Tibial nerve (tissue), 3 donors: ENCODE data around the gene HINT2.

Source experiments
- CTCF ChIP-seq, 5 experiments: fragments of 200-600 bp in 3 of 5; fragments of 450-650 bp in 2 of 5; sonication (generic) in 3 of 5; IDR thresholded peaks; one replicate each; pipeline ENCODE4 v1.5.1; 2016 to 2019; ENCODE audit warnings: antibody characterized with exemption in 5 of 5, mild to moderate bottlenecking in 3 of 5, moderate library complexity in 2 of 5
- POLR2A ChIP-seq, 2 donors: fragments of 450-650 bp; IDR thresholded peaks; one replicate each; pipeline ENCODE4 v1.6.1; 2017; ENCODE audit warnings: antibody characterized with exemption in 2 of 2, mild to moderate bottlenecking in 2 of 2, moderate library complexity in 2 of 2

- TF ChIP-seq CTCF (IDR thresholded peaks at IDR 0.05) (no peak), POLR2A (IDR thresholded peaks at IDR 0.05) (no peak)
These were observed 3.3 kb downstream of the HINT2 start for GRCh38 chr9:35811381-35812024.
